AG09309 (cell line): Measurements from ENCODE around the gene ATRNL1.

Experiments used
- DNase-seq: peaks from one replicate; pipeline ENCODE4 v3.0.0-alpha.2; 2010; ENCODE audit warnings: low read depth
- H3K4me3 ChIP-seq: 2 replicates; pipeline ENCODE4 v1.5.1; 2011; ENCODE audit warnings: mild to moderate bottlenecking, low read depth, low read length, moderate library complexity; ENCODE audit not compliant: control insufficient read depth
- TF ChIP-seq, protein P1 (sequence below): IDR thresholded peaks from 2 replicates; pipeline ENCODE4 v1.5.1; 2011; ENCODE audit warnings: mild to moderate bottlenecking, low read depth, low read length, inconsistent platforms; ENCODE audit not compliant: insufficient read depth, control insufficient read depth; ENCODE audit errors: missing control alignments

The ATRNL1 gene

DNA sequence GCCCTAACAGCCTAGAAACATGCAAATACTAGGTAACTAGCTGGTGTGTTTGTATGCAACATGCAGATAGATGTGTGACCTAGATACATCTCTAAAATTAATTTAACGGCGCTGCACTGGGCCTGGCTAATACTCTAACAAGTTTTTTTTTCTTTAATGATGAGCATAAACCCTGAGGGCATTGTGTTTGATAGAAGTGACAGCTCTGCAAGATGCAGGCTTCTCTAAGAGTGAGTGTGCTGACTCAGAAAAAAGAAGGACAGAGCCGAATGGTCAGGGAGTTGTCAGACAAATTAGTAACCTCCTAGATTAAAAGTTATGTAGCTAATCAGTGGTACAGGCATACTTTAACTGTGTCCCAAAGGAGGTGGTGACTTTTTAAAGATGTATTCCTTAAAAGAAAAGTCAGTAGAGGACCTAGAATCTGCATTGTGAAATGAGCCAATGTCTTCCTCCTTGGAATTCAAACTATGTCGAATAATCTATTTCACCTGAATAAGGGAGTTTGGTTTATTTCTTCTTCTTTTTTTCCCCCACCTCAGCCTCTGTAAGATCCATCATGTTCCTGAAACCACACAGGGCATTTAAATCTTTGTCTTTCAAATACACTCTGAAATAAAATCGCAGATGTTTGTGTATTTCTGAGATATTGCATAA is 864.7 kb downstream of the ATRNL1 start:
- DNase-seq = no peak
- TF ChIP-seq, protein P1, sequence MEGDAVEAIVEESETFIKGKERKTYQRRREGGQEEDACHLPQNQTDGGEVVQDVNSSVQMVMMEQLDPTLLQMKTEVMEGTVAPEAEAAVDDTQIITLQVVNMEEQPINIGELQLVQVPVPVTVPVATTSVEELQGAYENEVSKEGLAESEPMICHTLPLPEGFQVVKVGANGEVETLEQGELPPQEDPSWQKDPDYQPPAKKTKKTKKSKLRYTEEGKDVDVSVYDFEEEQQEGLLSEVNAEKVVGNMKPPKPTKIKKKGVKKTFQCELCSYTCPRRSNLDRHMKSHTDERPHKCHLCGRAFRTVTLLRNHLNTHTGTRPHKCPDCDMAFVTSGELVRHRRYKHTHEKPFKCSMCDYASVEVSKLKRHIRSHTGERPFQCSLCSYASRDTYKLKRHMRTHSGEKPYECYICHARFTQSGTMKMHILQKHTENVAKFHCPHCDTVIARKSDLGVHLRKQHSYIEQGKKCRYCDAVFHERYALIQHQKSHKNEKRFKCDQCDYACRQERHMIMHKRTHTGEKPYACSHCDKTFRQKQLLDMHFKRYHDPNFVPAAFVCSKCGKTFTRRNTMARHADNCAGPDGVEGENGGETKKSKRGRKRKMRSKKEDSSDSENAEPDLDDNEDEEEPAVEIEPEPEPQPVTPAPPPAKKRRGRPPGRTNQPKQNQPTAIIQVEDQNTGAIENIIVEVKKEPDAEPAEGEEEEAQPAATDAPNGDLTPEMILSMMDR = no peak
- H3K4me3 ChIP-seq = no peak overlapping the region

DNA sequence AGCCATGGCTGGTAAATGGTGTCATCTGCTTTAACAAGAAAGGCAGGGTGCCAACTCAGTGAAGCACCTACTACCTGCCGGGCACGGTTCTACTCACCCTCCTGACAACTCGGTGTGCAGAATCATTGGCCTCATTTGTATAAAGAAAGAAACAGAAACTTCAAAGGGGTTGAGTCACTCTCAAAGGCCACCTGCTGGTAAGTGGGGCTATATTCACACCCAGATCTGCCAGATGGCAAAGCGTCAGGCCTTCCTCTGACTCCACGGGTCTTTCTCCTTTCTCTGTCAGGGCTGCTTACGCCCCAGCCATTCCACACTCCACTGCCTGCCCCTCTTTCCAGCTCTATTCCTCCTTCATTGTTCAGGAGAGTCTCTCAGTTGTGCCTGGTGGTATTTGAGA is 870.7 kb downstream of the ATRNL1 start:
- H3K4me3 ChIP-seq = no peak overlapping the region
- no peak for DNase-seq
- TF ChIP-seq, protein P1 = peak; percentile 36

DNA sequence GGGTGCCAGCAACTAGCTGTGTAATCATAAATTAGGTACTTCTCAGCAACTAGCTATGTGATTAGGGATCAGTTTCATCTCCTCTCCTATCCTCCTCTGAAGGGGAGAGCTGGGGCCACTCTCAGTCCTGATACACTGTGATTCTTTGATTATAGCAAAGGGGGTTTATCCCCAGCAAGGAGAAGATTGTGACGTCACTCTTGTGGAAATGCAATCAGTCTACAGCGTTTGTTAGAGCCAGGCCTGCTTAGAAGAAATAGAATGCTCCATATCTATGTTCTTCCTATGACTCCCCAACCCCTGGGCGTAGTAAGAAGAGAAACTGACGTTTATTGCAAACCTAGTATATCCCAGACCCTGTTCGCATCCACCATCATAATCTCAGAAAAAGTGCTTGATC is 871.7 kb downstream of the ATRNL1 start:
- H3K4me3 ChIP-seq = no peak overlapping the region
- TF ChIP-seq, protein P1 = no peak
- no peak for DNase-seq

DNA sequence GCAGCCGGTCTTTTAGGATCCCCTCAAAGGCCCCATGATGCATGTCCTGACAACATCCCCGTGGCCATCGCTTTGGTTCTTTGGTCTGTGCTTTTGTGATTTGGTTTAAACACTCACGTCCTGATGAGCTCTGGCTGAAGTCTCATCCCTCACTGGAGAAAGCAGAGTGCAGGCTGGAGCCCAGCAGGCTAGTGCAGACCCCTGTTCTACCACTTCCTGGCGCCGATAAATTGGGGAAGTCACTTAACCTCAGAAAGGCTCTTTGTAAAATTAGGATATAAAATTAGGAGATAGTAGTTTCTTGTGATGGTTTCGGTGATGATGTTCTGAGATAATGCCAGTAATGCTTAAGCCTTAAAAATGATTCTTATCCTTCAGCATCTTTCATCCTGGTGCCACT is 872.2 kb downstream of the ATRNL1 start:
- no peak for DNase-seq

DNA sequence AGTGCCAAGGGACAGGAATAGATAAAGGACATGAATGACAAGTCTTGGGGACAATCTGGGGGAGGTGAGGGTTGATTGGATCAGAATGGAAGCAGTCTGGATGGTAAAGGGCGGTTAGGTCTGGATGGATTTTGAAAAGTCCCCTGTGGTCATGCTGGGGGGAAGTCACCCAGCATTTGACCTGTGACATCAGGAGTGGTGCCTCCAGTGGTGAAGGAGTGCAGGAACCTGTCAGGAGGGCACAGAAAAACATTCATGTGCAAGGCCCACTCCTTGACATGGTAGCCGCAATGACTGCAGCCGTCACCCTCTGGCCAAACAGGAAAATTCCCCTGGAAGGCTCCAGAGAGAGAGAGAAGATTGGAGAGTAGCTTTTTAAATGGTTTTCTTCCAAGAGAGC is 875.1 kb downstream of the ATRNL1 start:
- no peak for DNase-seq
- no peak overlapping the region for H3K4me3 ChIP-seq
- TF ChIP-seq, protein P1 = no peak

More for the DNA sequence above, 872.2 kb downstream of the ATRNL1 start:
- no peak overlapping the region for H3K4me3 ChIP-seq
- TF ChIP-seq, protein P1 = no peak

DNA sequence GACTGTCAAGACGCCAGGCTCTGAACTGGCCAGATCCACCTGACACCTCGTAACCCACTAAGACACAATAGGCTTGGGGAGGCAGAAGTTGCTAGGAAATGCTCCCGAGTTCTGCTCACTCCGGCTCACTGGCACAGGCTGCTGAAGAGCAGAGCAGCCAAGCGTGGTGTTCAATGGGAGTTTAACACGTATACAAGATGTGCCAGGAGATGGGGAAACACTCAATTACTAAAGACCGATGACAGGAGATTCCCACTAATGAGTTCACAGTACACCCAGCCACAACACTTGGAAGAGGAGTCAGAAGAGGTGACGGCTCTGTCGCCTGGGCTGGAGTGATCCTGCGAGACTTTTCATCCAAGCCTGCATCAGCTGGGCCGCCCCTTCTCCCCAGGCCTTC is 876.4 kb downstream of the ATRNL1 start:
- no peak overlapping the region for H3K4me3 ChIP-seq
- TF ChIP-seq, protein P1 = no peak
- DNase-seq = no peak

DNA sequence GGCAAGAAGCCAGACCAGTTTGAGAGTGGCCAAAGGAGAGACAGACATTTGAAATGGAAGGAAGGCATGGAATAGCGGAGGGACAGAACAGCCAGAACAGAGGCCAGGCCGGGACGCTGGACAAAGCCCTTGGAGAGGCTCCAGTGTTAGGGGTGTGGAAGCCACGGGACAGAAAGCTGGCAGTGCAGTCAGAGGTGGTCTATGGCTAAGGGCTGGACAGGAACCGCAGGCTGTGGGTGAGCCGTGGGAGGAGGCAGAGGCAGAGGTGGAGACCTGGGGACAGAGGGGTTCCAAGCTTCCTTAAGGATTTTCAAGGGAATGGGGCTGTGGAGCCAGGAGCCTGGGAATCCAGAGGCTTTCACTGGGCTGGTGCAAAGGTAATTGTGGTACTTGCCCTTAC is 878.8 kb downstream of the ATRNL1 start:
- no peak for DNase-seq
- TF ChIP-seq, protein P1 = no peak
- H3K4me3 ChIP-seq = no peak overlapping the region
